Measurements from ENCODE around the gene NT5C. TPM values are rescaled to one million over a fixed set of nuclear protein-coding genes. Genes with fewer than 3 reads are reported as not detected.
A peak's percentile ranks its signal among the peaks of the same experiment; 100 is the strongest.
"Not testable (repeated sequence)": the region's sequence is repeated elsewhere in the genome, so short reads cannot be mapped to it uniquely, and the experiment has no call there.

The NT5C gene
- total RNA-seq, 4 donors from 2014 or later: 74.5 to 121 (median 99.6) TPM

DNA sequence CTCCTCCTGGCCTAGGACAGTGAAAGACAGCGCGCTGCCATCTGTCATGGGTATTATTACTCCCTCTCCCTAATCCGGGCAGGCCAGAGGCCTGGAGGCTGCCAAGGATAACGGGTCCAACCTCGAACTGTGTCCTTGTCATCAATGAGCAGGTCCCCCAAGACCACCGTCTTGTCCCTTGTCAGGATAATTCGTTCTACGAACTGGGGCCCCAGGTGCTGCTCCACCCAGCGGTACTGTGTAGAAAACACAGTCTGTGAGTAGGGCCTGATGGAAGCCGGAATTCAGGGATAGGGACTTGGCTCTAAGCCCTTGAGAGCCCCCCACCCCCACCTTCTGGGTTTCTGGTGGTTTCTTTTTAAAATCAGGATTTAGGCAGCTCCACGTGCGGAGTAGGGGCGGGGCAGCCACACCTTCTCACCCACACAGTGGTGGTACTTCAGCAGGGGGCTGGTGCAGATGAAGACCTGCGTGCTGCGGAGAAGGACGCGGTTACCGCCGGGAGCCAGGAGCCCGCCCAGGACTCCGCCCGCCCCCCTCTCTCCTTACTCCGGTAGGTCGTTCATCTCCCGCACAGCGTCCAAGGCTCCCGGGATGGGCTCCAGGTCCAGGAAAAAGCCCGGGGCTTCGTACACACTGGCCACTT lies 787 bp downstream of the NT5C start:
- Histone ChIP-seq H3K4me1 (peaks cover 0 to 23% (median 5%) of the 10 kb centered on the region in 3 donors), H3K27me3 (no peaks in the 10 kb centered on the region), H3K27ac (peak overlapping the region; percentile 59 to 90 (median 88)), H3K4me3 (peak overlapping the region; percentile 59 to 88), H3K36me3 (peaks cover 0 to 20% of the 10 kb centered on the region in 2 donors), H3K9me3 (no peaks in the 10 kb centered on the region)
- TF ChIP-seq EP300 (IDR thresholded peaks at IDR 0.05) (no peak), CTCF (IDR thresholded peaks at IDR 0.05) (peak in 3 of 4 experiments; percentile 35 to 57 (median 45))
- WGBS, 2 donors (ENCODE audit: low coverage in 1 of 2): 30 to 41% methylated on average over 3 to 6 of the region's 29 CpGs
- ATAC-seq: peak; percentile 51

- no peak for ATAC-seq
- peak overlapping the region in 3 of 4 donors; percentile 87 to 90 (median 89) for H3K27ac ChIP-seq
These were observed 1.4 kb downstream of the NT5C start for GRCh38 chr17:75130059-75130631.

GRCh38 chr17:75129576-75129975 lies 2.0 kb downstream of the NT5C start:
- H3K4me3 ChIP-seq: no peak overlapping the region
- WGBS, 2 donors (ENCODE audit: low coverage in 1 of 2): 90% methylated on average over 4 of the region's 9 CpGs; no CpG with 5 or more reads in 1 of the 2 donors
- no peaks in the 10 kb centered on the region for H3K27me3 ChIP-seq
- H3K36me3 ChIP-seq: peaks cover 0 to 20% of the 10 kb centered on the region in 2 donors
- ATAC-seq: no peak
- H3K9me3 ChIP-seq: no peaks in the 10 kb centered on the region
- H3K4me1 ChIP-seq: peaks cover 0 to 23% (median 5%) of the 10 kb centered on the region in 3 donors
- TF ChIP-seq EP300 (IDR thresholded peaks at IDR 0.05) (no peak), POLR2AphosphoS5 (IDR thresholded peaks at IDR 0.05) (no peak), CTCF (IDR thresholded peaks at IDR 0.05) (no peak), POLR2A (IDR thresholded peaks at IDR 0.05) (no peak)
- H3K27ac ChIP-seq: peak overlapping the region in 1 of 4 donors; percentile 90

More at GRCh38 chr17:75130059-75130631, 1.4 kb downstream of the NT5C start:
- WGBS, 2 donors (ENCODE audit: low coverage in 1 of 2): 34 to 74% methylated on average over 3 to 9 of the region's 24 CpGs
- Histone ChIP-seq H3K27me3 (no peaks in the 10 kb centered on the region), H3K4me1 (peaks cover 0 to 23% (median 5%) of the 10 kb centered on the region in 3 donors), H3K36me3 (peaks cover 0 to 20% of the 10 kb centered on the region in 2 donors), H3K9me3 (no peaks in the 10 kb centered on the region), H3K4me3 (peak overlapping the region in 1 of 2 donors; percentile 88)
- TF ChIP-seq POLR2AphosphoS5 (IDR thresholded peaks at IDR 0.05) (no peak), POLR2A (IDR thresholded peaks at IDR 0.05) (no peak), EP300 (IDR thresholded peaks at IDR 0.05) (no peak)

- Histone ChIP-seq H3K27ac (no peak overlapping the region), H3K27me3 (no peaks in the 10 kb centered on the region), H3K36me3 (peaks cover 0 to 20% of the 10 kb centered on the region in 2 donors), H3K9me3 (no peaks in the 10 kb centered on the region), H3K4me3 (no peak overlapping the region), H3K4me1 (peaks cover 0 to 23% (median 5%) of the 10 kb centered on the region in 3 donors)
- no peak for ATAC-seq
- WGBS, 2 donors (ENCODE audit: low coverage in 1 of 2): 73 to 87% methylated on average over 9 of the region's 33 CpGs
- TF ChIP-seq POLR2A (IDR thresholded peaks at IDR 0.05) (no peak), CTCF (IDR thresholded peaks at IDR 0.05) (no peak), POLR2AphosphoS5 (IDR thresholded peaks at IDR 0.05) (no peak), EP300 (IDR thresholded peaks at IDR 0.05) (no peak)
These were observed 2.6 kb downstream of the NT5C start for GRCh38 chr17:75128694-75129505.

GRCh38 chr17:75127936-75128335 lies 3.6 kb downstream of the NT5C start:
- H3K4me3 ChIP-seq, H3K27me3 ChIP-seq, H3K27ac ChIP-seq, ATAC-seq, H3K9me3 ChIP-seq: not testable (repeated sequence)
- 86 to 94% methylated on average over 5 of the region's 5 CpGs for WGBS, 2 donors (ENCODE audit: low coverage in 1 of 2)
- peaks cover 0 to 20% of the 10 kb centered on the region in 2 donors for H3K36me3 ChIP-seq
- H3K4me1 ChIP-seq: peaks cover 0 to 23% (median 5%) of the 10 kb centered on the region in 3 donors

All from gastroesophageal sphincter (tissue), 4 donors.